Heart right ventricle (tissue), 16 donors: ENCODE measurements around the gene KIF18B. TPM values are rescaled to one million over a fixed set of nuclear protein-coding genes. Genes with fewer than 3 reads are reported as not detected.
A peak's percentile ranks its signal among the peaks of the same experiment; 100 is the strongest.

Source experiments
- ATAC-seq, 8 donors: fragments of 200-7000 bp; cut with Tn5 transposase; one replicate each; pipeline ENCODE4 v1.9.1; 2020; ENCODE audit warnings: mild to moderate bottlenecking in 8 of 8, moderate library complexity in 8 of 8, moderate number of reproducible peaks in 1 of 8
- DNase-seq, 2 donors: peaks; one replicate each; pipeline ENCODE4 v3.0.0-alpha.2; 2020
- H3K27ac ChIP-seq, 10 donors: fragments of 200-600 bp; sonication (generic) in 2 of 10; one replicate each; pipeline versions ENCODE4 v1.5.0 to v1.8.0; 2020 to 2022; ENCODE audit warnings: mild to moderate bottlenecking in 3 of 10
- H3K27me3 ChIP-seq, 7 donors: fragments of 200-600 bp; one replicate each; pipeline ENCODE4 v1.8.0; 2021 to 2022; ENCODE audit warnings: mild to moderate bottlenecking in 2 of 7
- H3K36me3 ChIP-seq, 9 donors: fragments of 200-600 bp; sonication (generic) in 1 of 9; one replicate each; pipeline versions ENCODE4 v1.5.0 to v1.8.0; 2020 to 2022; ENCODE audit warnings: mild to moderate bottlenecking in 2 of 9
- H3K4me1 ChIP-seq, 9 donors: fragments of 200-600 bp; sonication (generic) in 1 of 9; one replicate each; pipeline versions ENCODE4 v1.5.0 to v1.8.0; 2020 to 2022; ENCODE audit warnings: mild to moderate bottlenecking in 4 of 9
- H3K4me3 ChIP-seq, 10 donors: fragments of 200-600 bp; sonication (generic) in 2 of 10; one replicate each; pipeline versions ENCODE4 v1.5.0 to v1.8.0; 2020 to 2022; ENCODE audit warnings: mild to moderate bottlenecking in 7 of 10, moderate library complexity in 2 of 10
- H3K9me3 ChIP-seq, 11 donors: fragments of 200-600 bp in 10 of 11; sonication (generic) in 2 of 11; one replicate each; pipeline versions ENCODE4 v1.5.0 to v1.8.0; 2013 to 2022; ENCODE audit warnings: mild to moderate bottlenecking in 2 of 11, control low read depth in 1 of 11, moderate library complexity in 1 of 11
- CTCF ChIP-seq, 9 donors: fragments of 200-600 bp; sonication (generic) in 2 of 9; IDR thresholded peaks; one replicate each; pipeline versions ENCODE4 v1.5.0 to v1.8.0; 2021 to 2022; ENCODE audit warnings: antibody characterized with exemption in 9 of 9, mild to moderate bottlenecking in 5 of 9, moderate library complexity in 1 of 9
- WGBS, 2 donors: extraction: QIAGEN DNeasy Blood & Tissue Kit; methylation state at CpG; one replicate each; pipeline ENCODE4 v1.1.7; 2013; ENCODE audit warnings: inconsistent platforms in 1 of 2; 5-methylcytosine and 5-hydroxymethylcytosine counted together
- intact Hi-C, 10 donors: fragments of 100-400 bp; cut with DNase I; formaldehyde crosslinking; loops; one replicate each; pipeline versions ENCODE4 v1.11.1 to v1.14.2; 2022
- polyA plus RNA-seq, 2 donors: library from polyadenylated mRNA; stranded (reverse); fragments of 200-250 nt; gene quantifications; one replicate each; pipeline ENCODE4 v1.2.3, GENCODE V29; 2013
- total RNA-seq, 10 donors: library from RNA; stranded (reverse); fragmentation: NEBNext Ultra II Directional in 3 of 10; extraction: Animal tissue kit (Norgen Biotek cat#: 25700) in 3 of 10; gene quantifications; one replicate each; pipeline versions ENCODE4 v1.2.1 to v1.2.4, GENCODE V29; 2021 to 2023
- donor health status: Arrhythmogenic right ventricular cardiomyopathy.
- donor health status: ischemic (EF 13 %, LVEDD 7.1; RV severe dilation, severe dysfunction).
- donor health status: healthy with polysubstance abuse.
- donor health status: DM: no; HTN: yes; CAD: no.
- donor health status: DM: no; HTN: no; CAD: no.
- donor health status: ischemic (EF 25% LVEDD 6.9; RV normal size, moderate dysfunction).
- donor health status: ischemic (EF 25% LVEDD 5.7; RV mildly dilated, moderate dysfunction).
- donor health status: healthy.
- donor health status: DM: yes; HTN: yes; CAD: no.
- donor health status: Ischemic cardiomyopathy.
- donor health status: ischemic (EF 35%, LVEDD 5.7; RV mildly dilated, moderate dysfunction).
- donor health status: nonischemic (EF 11% LVEDD 7.7; RV severe dilation, severe dysfunction).
- donor health status: DM: yes; HTN: yes; CAD: no.
- donor health status: PGD.
- donor health status: ischemic (EF 29% LVEDD 5.4; RV normal size, mild dysfunction).
- donor health status: nonischemic (EF 23%, LVEDD 6.1; RV moderate dilation, normal function).

KIF18B gene
- total and polyA plus RNA-seq, 12 donors = 0.04 to 4.3 (median 0.20) TPM; not detected in 1

GRCh38 chr17:44910231-44911106 is 37.1 kb downstream of the KIF18B start:
- no peaks in the 10 kb centered on the region for H3K36me3 ChIP-seq
- no peak for TF ChIP-seq CTCF (IDR thresholded peaks at IDR 0.05)
- 81 to 82% methylated on average over 13 of the region's 13 CpGs for WGBS, 2 donors
- peaks cover 0 to 42% (median 12%) of the 10 kb centered on the region in 7 donors for H3K27me3 ChIP-seq
- DNase-seq (no peak), ATAC-seq (no peak)
- peak overlapping the region in 5 of 10 donors; percentile 30 to 52 (median 49) for H3K4me3 ChIP-seq
- peaks cover 0 to 32% (median 9%) of the 10 kb centered on the region in 9 donors for H3K4me1 ChIP-seq
- H3K9me3 ChIP-seq = no peaks in the 10 kb centered on the region
- intact Hi-C loops = loop anchor here in 5 of 10 donors (5.0 to 10.0 kb wide), 2 partner anchors 184 to 187 kb away; no protein-coding TSS in a partner anchor
- peak overlapping the region in 4 of 10 donors; percentile 9 to 46 (median 38) for H3K27ac ChIP-seq

GRCh38 chr17:44909681-44910144 is 37.9 kb downstream of the KIF18B start:
- WGBS, 2 donors = 77 to 83% methylated on average over 11 of the region's 11 CpGs
- Histone ChIP-seq H3K27ac (no peak overlapping the region), H3K4me3 (no peak overlapping the region), H3K36me3 (no peaks in the 10 kb centered on the region), H3K4me1 (peaks cover 0 to 34% (median 9%) of the 10 kb centered on the region in 9 donors), H3K9me3 (no peaks in the 10 kb centered on the region), H3K27me3 (peaks cover 0 to 36% (median 12%) of the 10 kb centered on the region in 7 donors)
- ATAC-seq (no peak), DNase-seq (no peak)
- intact Hi-C loops = loop anchor here in 5 of 10 donors (5.0 to 10.0 kb wide), 2 partner anchors 185 to 188 kb away; no protein-coding TSS in a partner anchor
- no peak for TF ChIP-seq CTCF (IDR thresholded peaks at IDR 0.05)

GRCh38 chr17:44908761-44909326 is 38.7 kb downstream of the KIF18B start:
- Histone ChIP-seq H3K4me3 (no peak overlapping the region), H3K27ac (no peak overlapping the region), H3K4me1 (peaks cover 0 to 34% (median 9%) of the 10 kb centered on the region in 9 donors), H3K36me3 (no peaks in the 10 kb centered on the region), H3K9me3 (no peaks in the 10 kb centered on the region), H3K27me3 (peaks cover 0 to 28% (median 12%) of the 10 kb centered on the region in 7 donors)
- WGBS, 2 donors = 78 to 81% methylated on average over 10 of the region's 10 CpGs
- ATAC-seq (no peak), DNase-seq (no peak)
- intact Hi-C loops = no loop called here
- no peak for TF ChIP-seq CTCF (IDR thresholded peaks at IDR 0.05)

GRCh38 chr17:44907729-44908470 is 39.7 kb downstream of the KIF18B start:
- TF ChIP-seq CTCF (IDR thresholded peaks at IDR 0.05) = no peak
- H3K9me3 ChIP-seq = no peaks in the 10 kb centered on the region

More at GRCh38 chr17:44907729-44908470, 39.7 kb downstream of the KIF18B start:
- DNase-seq (no peak), ATAC-seq (no peak)
- WGBS, 2 donors = 86 to 90% methylated on average over 11 of the region's 11 CpGs
- Histone ChIP-seq H3K27me3 (peaks cover 0 to 25% (median 12%) of the 10 kb centered on the region in 7 donors), H3K4me1 (peaks cover 0 to 34% (median 9%) of the 10 kb centered on the region in 9 donors), H3K36me3 (no peaks in the 10 kb centered on the region), H3K27ac (no peak overlapping the region), H3K4me3 (no peak overlapping the region)
- intact Hi-C loops = no loop called here
